Measurements from ENCODE around the gene PPP2R2C.

The PPP2R2C gene

GRCh38 chr4:6469898-6470501, 2.4 kb downstream of the PPP2R2C start:
- no peak for DNase-seq (ENCODE audit: low read depth in 2 of 2, low spot score in 1 of 2)

DNA sequence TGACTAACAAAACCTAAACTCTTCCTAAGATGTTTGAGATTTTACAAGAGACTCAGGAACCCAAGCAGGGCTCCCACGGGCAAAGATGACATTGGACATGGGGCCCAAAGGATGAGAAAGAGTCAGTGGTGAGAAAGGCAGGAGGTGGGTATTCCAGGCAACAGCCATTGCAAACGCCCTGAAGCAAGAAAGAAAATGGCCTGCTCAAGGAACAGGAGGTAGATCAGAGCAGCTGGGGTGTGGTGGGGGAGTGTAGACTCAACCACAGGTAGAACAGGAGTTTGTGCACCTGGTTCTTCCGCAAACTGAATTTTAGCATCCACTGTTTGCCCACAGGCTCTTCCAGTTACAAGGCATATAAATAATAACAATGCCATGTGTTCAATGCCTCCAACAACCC, 3.3 kb downstream of the PPP2R2C start:
- DNase-seq (ENCODE audit: low read depth in 2 of 2, low spot score in 1 of 2) = no peak

GRCh38 chr4:6468376-6468775, 4.0 kb downstream of the PPP2R2C start:
- no peak for DNase-seq (ENCODE audit: low read depth in 2 of 2, low spot score in 1 of 2)

- no peak for DNase-seq (ENCODE audit: low read depth in 2 of 2, low spot score in 1 of 2)
Observed at GRCh38 chr4:6467600-6467999, 4.8 kb downstream of the PPP2R2C start.

- no peak for DNase-seq (ENCODE audit: low read depth in 2 of 2, low spot score in 1 of 2)
Observed at GRCh38 chr4:6466756-6467381, 5.5 kb downstream of the PPP2R2C start.

DNA sequence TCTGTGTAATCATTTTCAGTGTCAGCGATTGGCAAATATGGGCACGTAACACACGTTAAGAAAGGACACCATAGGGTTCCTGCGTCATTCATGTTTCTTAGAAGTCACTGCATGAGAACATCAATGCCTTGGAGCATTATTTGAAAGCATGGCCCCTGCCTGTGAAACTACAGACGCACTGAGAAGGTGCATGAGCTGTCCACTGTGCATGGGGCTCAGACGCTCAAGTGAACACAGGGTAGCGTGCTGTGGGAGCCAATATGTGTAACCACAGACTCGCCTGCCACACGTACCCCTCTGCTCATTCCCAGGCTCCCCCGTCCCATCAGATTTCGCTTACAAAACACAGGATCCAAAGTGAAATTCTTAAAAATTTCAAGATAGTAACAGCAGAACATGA, 6.5 kb downstream of the PPP2R2C start:
- DNase-seq (ENCODE audit: low read depth in 2 of 2, low spot score in 1 of 2) = no peak

GRCh38 chr4:6464842-6465588, 7.4 kb downstream of the PPP2R2C start:
- DNase-seq (ENCODE audit: low read depth in 2 of 2, low spot score in 1 of 2) = no peak

DNA sequence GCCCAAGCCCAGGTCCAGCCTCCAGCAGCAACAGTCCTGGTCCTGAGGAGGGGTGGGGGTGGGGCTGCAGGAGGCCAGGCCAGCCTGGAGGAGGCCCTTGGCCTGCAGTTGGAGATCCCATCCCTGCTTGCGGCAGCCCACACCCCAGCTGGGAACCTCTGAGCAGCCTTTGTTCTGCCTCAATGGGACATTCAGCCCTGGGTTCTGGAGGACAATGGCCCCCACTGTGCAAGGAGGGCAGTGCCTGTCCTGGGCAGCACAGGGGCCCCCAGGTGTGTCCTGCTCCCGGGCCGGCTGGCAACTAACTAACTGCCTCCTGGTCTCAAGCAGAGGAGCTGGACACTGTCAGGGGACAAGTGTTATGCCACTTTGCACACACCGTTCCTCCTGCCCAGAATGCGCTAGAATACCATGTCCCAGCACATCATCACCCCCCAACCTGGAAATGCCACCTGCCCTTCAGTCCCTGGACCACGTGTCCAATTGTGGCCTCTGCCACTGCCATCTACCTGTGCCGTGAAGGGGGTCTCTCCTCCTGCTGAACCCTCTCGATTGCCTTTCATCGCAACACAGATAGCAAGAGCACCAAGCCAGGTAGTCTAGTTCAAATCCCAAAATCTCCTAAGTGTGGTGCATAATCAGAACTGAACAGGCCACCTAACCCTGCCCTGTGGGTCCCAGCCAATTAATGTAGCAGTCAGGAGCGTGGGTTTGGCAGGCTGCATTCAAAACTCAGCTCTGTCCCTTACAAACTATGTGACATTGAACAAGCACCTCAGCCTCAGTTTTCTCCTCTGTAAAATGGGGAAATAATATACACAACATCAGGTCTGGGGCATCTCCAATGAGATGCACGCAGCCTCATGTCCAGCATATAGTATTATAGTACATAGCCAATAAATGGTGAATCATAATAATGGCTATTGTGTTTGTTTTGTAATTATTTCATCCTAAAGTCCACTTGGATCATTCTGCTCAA, 8.8 kb downstream of the PPP2R2C start:
- no peak for DNase-seq (ENCODE audit: low read depth in 2 of 2, low spot score in 1 of 2)

DNA sequence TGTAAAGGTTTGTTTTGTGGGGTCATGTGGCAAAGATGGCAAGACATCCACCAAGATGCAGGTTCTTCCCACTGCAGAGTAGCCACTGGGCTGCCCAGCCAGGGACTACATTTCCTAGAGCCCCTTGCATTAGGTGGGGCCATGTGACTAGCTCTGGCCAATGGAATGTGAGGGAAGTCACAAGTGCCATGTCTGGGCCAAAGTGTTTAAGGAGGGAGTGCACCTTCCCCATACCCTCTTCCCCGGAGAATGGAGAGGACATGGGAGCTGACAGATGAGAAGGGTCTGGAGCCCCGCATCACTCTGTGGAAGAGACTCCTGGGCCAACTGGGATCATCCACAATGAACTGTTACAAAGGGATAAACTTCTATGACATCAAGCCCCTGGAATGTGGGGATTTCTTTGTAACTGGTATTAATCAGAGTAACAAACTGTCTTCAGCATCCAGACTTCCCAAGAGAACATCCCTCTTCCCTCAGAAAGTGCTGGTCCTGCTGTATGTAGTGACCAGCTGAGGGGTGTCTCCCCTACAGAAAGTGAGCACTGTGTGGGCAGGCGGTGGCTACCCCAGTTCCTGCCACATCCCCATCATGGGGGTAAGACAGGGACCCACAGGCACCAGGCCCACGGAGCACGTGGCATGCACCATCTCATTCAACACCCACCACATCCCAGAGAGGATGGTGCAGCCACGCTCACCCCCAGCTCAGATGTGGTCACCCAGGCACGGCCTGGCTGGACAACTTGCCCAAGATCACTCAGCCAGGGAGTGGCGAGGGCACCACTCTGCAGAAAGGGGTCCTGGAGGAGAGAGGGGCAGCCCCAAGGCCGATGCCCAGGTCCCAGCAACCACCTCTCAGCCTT, 10.9 kb downstream of the PPP2R2C start:
- no peak for DNase-seq (ENCODE audit: low read depth in 2 of 2, low spot score in 1 of 2)

- DNase-seq (ENCODE audit: low read depth in 2 of 2, low spot score in 1 of 2) = no peak
Observed at GRCh38 chr4:6460876-6461275, 11.5 kb downstream of the PPP2R2C start.

- no peak for DNase-seq (ENCODE audit: low read depth in 2 of 2, low spot score in 1 of 2)
Observed at GRCh38 chr4:6458528-6458927, 13.9 kb downstream of the PPP2R2C start.

DNA sequence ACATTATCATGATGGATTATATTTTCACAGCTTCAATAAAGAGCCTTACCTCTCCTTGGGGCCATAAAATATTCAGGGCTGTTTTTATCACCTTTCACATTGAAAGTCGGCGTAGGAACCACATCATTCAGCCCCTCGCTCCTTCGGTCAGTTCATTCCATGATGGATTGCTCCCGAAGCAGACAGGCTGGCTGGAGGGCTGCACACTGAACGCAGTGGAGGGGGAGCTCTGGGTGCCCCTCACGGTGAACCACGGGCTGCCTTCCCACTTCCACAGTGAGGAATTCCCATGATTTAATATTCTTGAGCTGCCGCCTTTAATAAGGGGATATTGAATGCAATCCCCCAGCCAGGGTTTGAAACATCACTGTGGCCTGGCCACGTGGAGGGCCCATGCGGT, 16.0 kb downstream of the PPP2R2C start:
- DNase-seq (ENCODE audit: low read depth in 2 of 2, low spot score in 1 of 2) = no peak

GRCh38 chr4:6454112-6454910, 18.1 kb downstream of the PPP2R2C start:
- no peak for DNase-seq (ENCODE audit: low read depth in 2 of 2, low spot score in 1 of 2)

- no peak for DNase-seq (ENCODE audit: low read depth in 2 of 2, low spot score in 1 of 2)
Observed at GRCh38 chr4:6453688-6453990, 18.8 kb downstream of the PPP2R2C start.

DNA sequence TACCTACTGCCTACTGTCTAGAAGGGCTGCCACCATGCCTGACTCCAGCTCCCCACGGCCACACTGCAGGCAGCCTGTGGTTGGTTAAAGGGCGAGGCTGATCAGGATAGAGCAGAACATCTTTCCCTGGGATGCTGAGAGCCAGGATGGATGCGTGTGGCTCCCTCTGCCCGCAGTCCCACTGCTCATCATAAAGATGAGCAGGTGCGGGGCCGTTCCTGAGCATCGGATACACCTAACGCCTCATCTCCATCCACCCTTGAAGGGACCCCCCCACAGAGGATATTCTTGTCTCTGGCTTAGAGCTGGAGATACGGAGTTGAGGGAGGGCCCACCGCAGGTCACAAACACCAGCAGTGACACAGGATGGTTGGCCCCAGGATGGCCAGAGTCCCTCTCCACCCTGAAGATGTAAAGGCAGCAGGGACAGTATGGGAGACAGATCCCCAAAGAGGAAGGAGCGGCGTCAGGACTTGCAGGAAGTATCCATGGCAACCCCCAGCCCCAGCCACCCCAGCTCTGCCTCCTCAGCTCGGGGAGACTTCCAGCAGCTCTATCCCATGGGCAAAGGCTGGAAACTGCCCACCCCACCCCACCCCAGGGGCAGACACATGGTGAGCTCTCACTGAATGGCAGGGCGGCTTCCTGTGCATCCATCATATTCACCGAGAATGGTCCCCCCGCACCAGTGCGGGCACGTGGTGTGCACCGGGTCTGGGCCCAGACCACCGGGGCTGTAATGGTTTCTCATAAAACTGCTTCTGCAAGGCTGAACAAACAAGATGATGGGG, 19.3 kb downstream of the PPP2R2C start:
- DNase-seq (ENCODE audit: low read depth in 2 of 2, low spot score in 1 of 2) = no peak

GRCh38 chr4:6452116-6452896, 20.1 kb downstream of the PPP2R2C start:
- DNase-seq (ENCODE audit: low read depth in 2 of 2, low spot score in 1 of 2) = no peak

GRCh38 chr4:6451309-6451708, 21.1 kb downstream of the PPP2R2C start:
- DNase-seq (ENCODE audit: low read depth in 2 of 2, low spot score in 1 of 2) = no peak

DNA sequence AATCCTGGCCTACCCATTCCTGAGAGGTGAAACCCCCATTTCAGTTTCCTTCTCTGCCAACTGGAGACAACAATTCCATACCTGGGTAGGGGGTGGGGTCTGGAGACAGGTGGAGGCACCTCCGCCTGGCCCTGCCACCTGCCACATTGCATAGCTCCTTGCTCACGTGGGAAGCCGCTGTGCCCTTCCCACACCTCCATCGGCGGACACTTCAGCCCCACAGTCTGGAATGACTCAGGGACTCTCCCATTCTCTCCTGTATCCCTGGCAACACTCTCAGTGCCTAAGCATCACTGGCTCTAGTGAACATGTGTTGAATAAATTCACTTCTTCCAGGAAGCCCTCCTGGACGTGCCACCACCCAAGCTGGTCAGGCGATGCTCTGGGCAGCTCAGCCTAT, 21.7 kb downstream of the PPP2R2C start:
- no peak for DNase-seq (ENCODE audit: low read depth in 2 of 2, low spot score in 1 of 2)
